DND-41 (cell line): ENCODE measurements around the gene FHOD3.

Experiments used
- ATAC-seq: fragments of 200-7000 bp; cut with Tn5 transposase; 3 replicates; pipeline ENCODE4 v1.9.1; 2021; ENCODE audit warnings: low read depth; ENCODE audit not compliant: insufficient read depth
- DNase-seq: peaks from one replicate; pipeline ENCODE4 v3.0.0-alpha.2; 2020
- H2AFZ ChIP-seq: 2 replicates; pipeline ENCODE4 v1.6.0; 2012; ENCODE audit warnings: low read depth, low read length
- H3K27ac ChIP-seq: 2 replicates; pipeline ENCODE4 v1.5.1; 2012; ENCODE audit warnings: low read length, inconsistent platforms
- H3K27me3 ChIP-seq: fragments of 200-600 bp; sonication (generic); 2 replicates; pipeline ENCODE4 v1.6.0; 2012; ENCODE audit warnings: low read length, mild to moderate bottlenecking, inconsistent platforms; ENCODE audit not compliant: insufficient read depth, poor library complexity
- H3K36me3 ChIP-seq: 2 replicates; pipeline ENCODE4 v1.5.1; 2012; ENCODE audit warnings: low read length, inconsistent platforms; ENCODE audit not compliant: insufficient read depth
- H3K4me1 ChIP-seq: 2 replicates; pipeline ENCODE4 v1.5.1; 2012; ENCODE audit warnings: mild to moderate bottlenecking, low read length; ENCODE audit not compliant: insufficient read depth
- H3K4me2 ChIP-seq: 2 replicates; pipeline ENCODE4 v1.6.0; 2012; ENCODE audit warnings: mild to moderate bottlenecking, moderate library complexity, low read length, inconsistent platforms; ENCODE audit not compliant: insufficient read depth
- H3K4me3 ChIP-seq, 2 experiments: fragments of 200-600 bp in 1 of 2; shearing (Covaris generic) in 1 of 2; 2 replicates each; pipeline ENCODE4 v1.5.1; 2012 to 2016; ENCODE audit warnings: inconsistent platforms in 2 of 2, low read length in 2 of 2, mild to moderate bottlenecking in 2 of 2, low read depth in 1 of 2, moderate library complexity in 1 of 2
- H3K79me2 ChIP-seq: 2 replicates; pipeline ENCODE4 v1.6.0; 2012; ENCODE audit warnings: low read length, inconsistent platforms; ENCODE audit not compliant: insufficient read depth
- H3K9ac ChIP-seq: 2 replicates; pipeline ENCODE4 v1.6.0; 2012; ENCODE audit warnings: low read depth, mild to moderate bottlenecking, inconsistent platforms, low read length, moderate library complexity
- H3K9me3 ChIP-seq: 2 replicates; pipeline ENCODE4 v1.5.1; 2012; ENCODE audit warnings: low read length, moderate library complexity, mild to moderate bottlenecking, inconsistent platforms; ENCODE audit not compliant: insufficient read depth, severe bottlenecking
- H4K20me1 ChIP-seq: 2 replicates; pipeline ENCODE4 v1.6.0; 2012; ENCODE audit warnings: low read length; ENCODE audit not compliant: insufficient read depth
- EZH2 ChIP-seq: IDR thresholded peaks from 3 replicates; pipeline ENCODE4 v1.6.1; 2012; ENCODE audit warnings: borderline replicate concordance, low read depth, mild to moderate bottlenecking, moderate library complexity, low read length, inconsistent platforms; ENCODE audit not compliant: severe bottlenecking
- TF ChIP-seq, protein P1 (sequence below): IDR thresholded peaks from 2 replicates; pipeline ENCODE4 v1.5.1; 2012; ENCODE audit warnings: borderline replicate concordance, low read length, moderate library complexity, mild to moderate bottlenecking; ENCODE audit not compliant: poor library complexity, severe bottlenecking; ENCODE audit errors: extremely low read depth

The FHOD3 gene

DNA sequence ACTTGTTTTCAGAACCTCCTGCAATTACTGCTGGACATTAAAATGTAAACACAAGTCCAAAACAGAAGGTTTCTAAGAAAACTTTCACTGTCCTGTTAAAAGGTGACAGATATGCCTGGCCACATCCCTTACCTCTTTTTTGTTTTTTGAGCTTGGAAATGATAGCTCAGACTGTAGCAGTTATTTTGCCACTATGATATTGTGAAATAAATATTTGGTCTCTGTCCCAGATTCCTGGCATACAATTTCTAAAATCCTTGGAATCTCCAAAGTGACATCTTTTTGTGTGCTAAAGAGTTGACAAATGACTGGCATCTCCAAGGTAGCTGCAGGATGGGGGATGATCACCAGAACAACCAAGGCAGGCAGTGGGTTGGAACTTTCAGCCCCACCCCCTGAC is 514.4 kb downstream of the FHOD3 start:
- Histone ChIP-seq H3K27me3 (no peaks in the 10 kb centered on the region), H3K9me3 (no peaks in the 10 kb centered on the region), H4K20me1 (peaks cover 38% of the 10 kb centered on the region), H3K9ac (no peak overlapping the region), H3K4me2 (no peak overlapping the region), H3K36me3 (peaks cover 84% of the 10 kb centered on the region), H3K4me1 (no peaks in the 10 kb centered on the region), H2AFZ (no peak overlapping the region), H3K79me2 (peaks cover 12% of the 10 kb centered on the region), H3K4me3 (no peak overlapping the region), H3K27ac (no peak overlapping the region)
- TF ChIP-seq, protein P1, sequence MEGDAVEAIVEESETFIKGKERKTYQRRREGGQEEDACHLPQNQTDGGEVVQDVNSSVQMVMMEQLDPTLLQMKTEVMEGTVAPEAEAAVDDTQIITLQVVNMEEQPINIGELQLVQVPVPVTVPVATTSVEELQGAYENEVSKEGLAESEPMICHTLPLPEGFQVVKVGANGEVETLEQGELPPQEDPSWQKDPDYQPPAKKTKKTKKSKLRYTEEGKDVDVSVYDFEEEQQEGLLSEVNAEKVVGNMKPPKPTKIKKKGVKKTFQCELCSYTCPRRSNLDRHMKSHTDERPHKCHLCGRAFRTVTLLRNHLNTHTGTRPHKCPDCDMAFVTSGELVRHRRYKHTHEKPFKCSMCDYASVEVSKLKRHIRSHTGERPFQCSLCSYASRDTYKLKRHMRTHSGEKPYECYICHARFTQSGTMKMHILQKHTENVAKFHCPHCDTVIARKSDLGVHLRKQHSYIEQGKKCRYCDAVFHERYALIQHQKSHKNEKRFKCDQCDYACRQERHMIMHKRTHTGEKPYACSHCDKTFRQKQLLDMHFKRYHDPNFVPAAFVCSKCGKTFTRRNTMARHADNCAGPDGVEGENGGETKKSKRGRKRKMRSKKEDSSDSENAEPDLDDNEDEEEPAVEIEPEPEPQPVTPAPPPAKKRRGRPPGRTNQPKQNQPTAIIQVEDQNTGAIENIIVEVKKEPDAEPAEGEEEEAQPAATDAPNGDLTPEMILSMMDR, result no peak
- no peak for TF ChIP-seq EZH2
- ATAC-seq (no peak), DNase-seq (no peak)

DNA sequence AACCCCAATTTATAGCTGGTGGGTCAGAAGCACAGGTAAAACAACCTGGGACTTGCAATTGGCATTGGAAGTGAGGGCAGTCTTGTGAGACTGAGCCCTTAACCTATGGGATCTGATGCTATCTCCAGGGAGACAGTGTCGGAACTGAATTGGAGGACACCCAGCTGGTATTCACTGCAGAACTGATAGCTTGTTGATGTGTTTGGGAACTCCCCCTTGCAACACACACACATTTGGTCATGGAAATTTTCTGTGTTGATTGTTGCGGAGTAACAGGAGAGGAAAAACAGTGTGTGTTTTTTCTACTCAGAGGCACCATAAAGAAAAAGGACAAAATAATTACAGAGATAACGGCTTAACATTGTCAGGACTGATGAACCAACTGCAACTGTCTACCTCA is 515.2 kb downstream of the FHOD3 start:
- Histone ChIP-seq H3K79me2 (peaks cover 14% of the 10 kb centered on the region), H3K4me1 (no peaks in the 10 kb centered on the region), H3K36me3 (peaks cover 84% of the 10 kb centered on the region), H3K9me3 (no peaks in the 10 kb centered on the region), H2AFZ (no peak overlapping the region), H3K4me3 (no peak overlapping the region), H3K27ac (no peak overlapping the region), H3K27me3 (no peaks in the 10 kb centered on the region), H3K4me2 (no peak overlapping the region), H4K20me1 (peaks cover 39% of the 10 kb centered on the region), H3K9ac (no peak overlapping the region)
- no peak for TF ChIP-seq EZH2
- TF ChIP-seq, protein P1, result no peak
- ATAC-seq, result no peak
- no peak for DNase-seq

DNA sequence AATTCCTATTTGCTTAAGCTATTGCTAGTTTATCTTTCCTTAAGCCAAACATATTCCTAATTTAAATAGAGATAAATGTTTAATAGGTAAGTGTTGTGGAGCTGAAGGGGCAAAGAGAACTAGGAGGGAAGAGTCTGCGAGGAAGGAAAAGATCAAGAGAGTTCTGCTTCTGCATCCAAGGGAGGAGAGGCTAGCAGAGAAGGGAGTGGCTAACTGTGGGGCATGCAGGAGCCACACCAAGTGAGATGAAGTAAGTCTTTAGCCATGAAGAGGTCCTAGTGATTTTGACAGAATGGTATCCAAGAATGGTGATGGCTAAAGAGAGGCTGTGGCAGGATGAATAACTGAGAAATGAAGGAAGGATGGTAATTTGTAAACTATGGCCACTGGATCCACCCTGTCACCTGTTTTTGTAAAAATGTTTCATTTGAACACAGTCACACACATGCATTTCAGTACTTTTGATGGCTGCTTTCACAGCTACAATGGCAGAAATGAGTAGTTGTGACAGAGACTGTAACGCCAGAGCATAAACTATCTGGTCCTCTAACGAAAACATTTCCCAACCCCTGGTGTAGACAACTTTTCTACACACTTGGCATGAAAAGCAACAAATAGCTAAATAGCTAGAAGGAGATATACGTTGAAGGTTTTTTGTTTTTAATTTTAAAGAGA is 515.7 kb downstream of the FHOD3 start:
- Histone ChIP-seq H2AFZ (no peak overlapping the region), H3K79me2 (peaks cover 14% of the 10 kb centered on the region), H3K9me3 (no peaks in the 10 kb centered on the region), H4K20me1 (peaks cover 35% of the 10 kb centered on the region), H3K4me2 (no peak overlapping the region), H3K4me1 (no peaks in the 10 kb centered on the region), H3K27ac (no peak overlapping the region), H3K36me3 (peaks cover 84% of the 10 kb centered on the region), H3K4me3 (no peak overlapping the region), H3K9ac (no peak overlapping the region), H3K27me3 (no peaks in the 10 kb centered on the region)
- ATAC-seq (no peak), DNase-seq (no peak)
- TF ChIP-seq, protein P1, result no peak
- TF ChIP-seq EZH2, result no peak
